NCI-H128 (cell line): ENCODE measurements around the gene FAP.

ENCODE experiments used
- DNase-seq: peaks from one replicate; lab custom pipeline; 2025; ENCODE audit not compliant: unreplicated experiment; lab: John Stamatoyannopoulos, UW

The FAP gene

GRCh38 chr2:162196638-162197037 lies 46.6 kb downstream of the FAP start:
- DNase-seq = no peak

DNA sequence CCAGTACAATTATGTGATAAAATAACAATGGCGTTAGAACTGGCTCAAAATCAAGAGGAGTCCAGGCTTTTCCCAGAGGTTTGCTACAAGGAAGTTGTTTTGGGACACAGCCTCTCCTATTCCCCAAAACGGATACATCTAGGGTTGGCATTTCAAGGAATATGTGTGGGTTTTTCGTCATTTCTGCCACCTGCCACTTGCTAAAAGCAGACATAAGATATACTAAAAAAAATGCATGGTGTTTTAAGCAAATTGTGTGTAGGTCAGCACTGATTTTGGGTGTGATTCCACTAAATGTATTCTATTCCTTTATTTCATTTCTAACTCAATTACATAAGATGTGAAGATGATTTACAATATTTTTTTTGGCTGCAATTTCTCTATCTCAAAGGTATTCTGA lies 54.8 kb downstream of the FAP start:
- DNase-seq = no peak

GRCh38 chr2:162185541-162186232 lies 57.6 kb downstream of the FAP start:
- DNase-seq = no peak

- no peak for DNase-seq
Measured at GRCh38 chr2:162184821-162185450, 58.3 kb downstream of the FAP start.

GRCh38 chr2:162184359-162184758 lies 58.9 kb downstream of the FAP start:
- no peak for DNase-seq

GRCh38 chr2:162182395-162182794 lies 60.9 kb downstream of the FAP start:
- no peak for DNase-seq

DNA sequence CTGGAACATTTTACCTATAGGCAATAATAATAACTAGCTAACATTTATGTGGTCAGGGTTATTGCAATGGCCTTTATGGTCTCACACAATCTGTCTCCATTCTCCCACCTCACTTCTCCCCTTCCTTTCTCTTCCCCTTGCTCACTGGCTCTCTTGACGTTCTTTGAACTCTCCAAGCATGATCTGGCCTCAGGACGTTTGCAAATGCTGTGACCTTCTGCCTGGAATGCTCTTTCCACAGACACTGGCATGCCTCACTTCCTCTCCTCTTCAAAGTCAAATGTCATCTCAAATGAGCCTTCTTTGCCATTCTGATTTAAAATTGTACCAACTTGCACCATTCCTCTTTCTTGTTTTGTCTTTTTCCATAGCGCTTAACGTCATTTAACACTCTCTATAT lies 65.9 kb downstream of the FAP start:
- no peak for DNase-seq

GRCh38 chr2:162175714-162176113 lies 67.5 kb downstream of the FAP start:
- no peak for DNase-seq

- no peak for DNase-seq
Measured at GRCh38 chr2:162174746-162175145, 68.5 kb downstream of the FAP start.

- DNase-seq = no peak
Measured at GRCh38 chr2:162172802-162173370, 70.4 kb downstream of the FAP start.

GRCh38 chr2:162166745-162167144 lies 76.5 kb downstream of the FAP start:
- no peak for DNase-seq

DNA sequence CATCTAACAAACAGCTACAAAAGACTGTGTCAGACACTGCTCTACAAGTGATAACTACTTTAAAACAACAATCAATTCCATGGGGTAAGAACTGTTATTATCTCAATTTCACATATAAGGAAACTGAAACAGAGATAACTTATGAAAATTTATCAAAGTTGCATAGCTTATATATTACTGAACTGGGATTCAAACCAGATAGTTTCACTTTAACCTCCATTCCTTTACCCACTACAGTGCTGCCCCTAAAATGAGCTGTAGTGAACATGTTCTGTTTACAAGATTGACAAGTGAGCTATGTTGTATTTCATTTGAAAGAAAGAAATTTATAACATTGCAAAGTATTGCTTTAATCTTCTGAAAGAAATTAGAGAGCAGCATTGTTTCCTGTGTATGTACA lies 77.1 kb downstream of the FAP start:
- no peak for DNase-seq

GRCh38 chr2:162164802-162165201 lies 78.4 kb downstream of the FAP start:
- DNase-seq = no peak

DNA sequence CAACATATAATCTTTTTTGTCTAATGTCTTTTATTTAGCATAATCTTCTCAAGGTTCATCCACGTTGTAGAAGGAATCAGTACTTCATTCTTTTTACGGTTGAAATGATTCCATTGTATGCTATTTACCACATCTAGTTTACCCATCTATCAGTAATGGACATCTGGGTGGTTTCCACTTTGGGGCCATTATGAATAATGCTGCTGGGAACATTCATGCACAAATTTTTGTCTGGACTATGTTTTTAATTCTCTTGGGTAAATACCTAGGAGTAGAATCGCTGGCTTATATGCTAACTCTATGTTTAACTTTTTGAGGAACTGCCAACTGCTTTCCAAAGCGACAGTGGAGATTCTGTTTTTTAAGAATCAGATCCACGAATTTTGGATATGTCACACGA lies 83.8 kb downstream of the FAP start:
- DNase-seq = no peak

- DNase-seq = no peak
Measured at GRCh38 chr2:162156149-162156548, 87.1 kb downstream of the FAP start.

- no peak for DNase-seq
Measured at GRCh38 chr2:162155093-162155492, 88.2 kb downstream of the FAP start.

GRCh38 chr2:162153608-162154224 lies 89.5 kb downstream of the FAP start:
- peak; percentile 15 for DNase-seq

- no peak for DNase-seq
Measured at GRCh38 chr2:162152147-162152546, 91.1 kb downstream of the FAP start, which contains the start of gene GCG. TSS of gene GCG (minus strand) at chr2:162152247. CDS start at chr2:162149178, 3,069 bp downstream.

DNA sequence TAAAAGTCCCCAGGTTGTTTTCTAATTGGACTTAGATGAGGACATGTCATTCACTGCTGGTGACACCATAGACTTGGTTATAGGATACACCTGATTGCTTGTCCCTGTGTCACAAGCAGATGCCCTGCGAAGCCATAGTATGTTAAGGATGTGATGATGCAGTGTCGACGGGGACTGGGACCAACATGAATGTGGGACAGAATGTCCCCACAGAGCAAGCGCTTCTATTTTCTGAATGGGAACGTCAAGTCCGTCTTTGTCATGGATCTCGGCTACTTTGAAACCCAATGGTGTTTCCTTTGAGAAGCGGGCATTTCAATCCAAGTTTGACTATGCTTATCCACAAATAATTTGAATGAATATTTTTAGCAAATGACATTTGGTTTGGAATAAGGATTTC lies 93.3 kb downstream of the FAP start:
- DNase-seq = no peak

GRCh38 chr2:162149466-162149865 lies 93.8 kb downstream of the FAP start:
- no peak for DNase-seq

DNA sequence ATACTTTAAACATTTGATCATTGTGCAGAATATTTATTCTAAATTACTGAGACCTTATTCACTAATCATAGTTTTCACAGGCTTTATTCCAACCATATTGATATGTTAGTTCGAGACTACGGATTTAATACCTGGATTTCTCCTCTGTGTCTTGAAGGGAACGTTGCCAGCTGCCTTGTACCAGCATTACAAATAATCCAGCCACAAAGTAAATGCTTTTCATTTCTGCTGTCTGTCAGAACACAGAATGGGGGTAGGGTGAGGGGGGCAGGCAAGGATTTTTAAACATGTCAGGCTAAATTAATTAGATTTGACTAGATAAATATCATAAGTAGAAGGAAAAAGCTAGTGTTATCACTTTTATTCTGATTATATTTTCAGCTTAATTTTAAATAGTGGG lies 94.3 kb downstream of the FAP start:
- no peak for DNase-seq

DNA sequence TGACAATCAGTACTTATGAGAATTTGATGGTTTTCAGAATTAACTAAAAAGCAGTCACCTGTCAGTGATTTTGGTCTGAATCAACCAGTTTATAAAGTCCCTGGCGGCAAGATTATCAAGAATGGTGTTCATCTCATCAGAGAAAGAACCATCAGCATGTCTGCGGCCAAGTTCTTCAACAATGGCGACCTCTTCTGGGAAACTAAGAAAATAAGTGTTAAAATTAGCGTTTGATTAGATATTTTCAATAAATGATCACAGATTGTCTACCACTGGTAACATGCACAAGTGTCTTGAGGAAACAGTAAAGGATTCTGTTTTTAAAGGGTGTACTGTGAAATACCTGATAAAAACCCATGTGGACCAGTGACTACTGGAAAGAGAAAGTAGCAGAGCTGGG lies 99.3 kb downstream of the FAP start:
- no peak for DNase-seq
